Cerebellar cortex (tissue), 1 donor: ENCODE results near the gene PARM1.
"Not testable (repeated sequence)": the region's sequence is repeated elsewhere in the genome, so short reads cannot be mapped to it uniquely, and the experiment has no call there.

Experiments used
- DNase-seq: peaks from one replicate; pipeline ENCODE4 v3.0.0-alpha.2; 2015; ENCODE audit warnings: low spot score

PARM1 gene

GRCh38 chr4:74983253-74983635 lies 50.3 kb downstream of the PARM1 start:
- no peak for DNase-seq

GRCh38 chr4:74990276-74990875 lies 57.5 kb downstream of the PARM1 start:
- DNase-seq: no peak

GRCh38 chr4:74994436-74994835 lies 61.5 kb downstream of the PARM1 start:
- DNase-seq: not testable (repeated sequence)

- no peak for DNase-seq
These were observed 64.1 kb downstream of the PARM1 start for GRCh38 chr4:74996996-74997395.

GRCh38 chr4:74997948-74998729 lies 65.2 kb downstream of the PARM1 start:
- DNase-seq: no peak

GRCh38 chr4:74999714-75000309 lies 66.9 kb downstream of the PARM1 start:
- DNase-seq: no peak

GRCh38 chr4:75001871-75002270 lies 69.0 kb downstream of the PARM1 start:
- DNase-seq: no peak

GRCh38 chr4:75002381-75002780 lies 69.5 kb downstream of the PARM1 start:
- DNase-seq: no peak

GRCh38 chr4:75003979-75004378 lies 71.1 kb downstream of the PARM1 start:
- DNase-seq: no peak

- DNase-seq: no peak
These were observed 72.1 kb downstream of the PARM1 start for GRCh38 chr4:75004755-75005668.

GRCh38 chr4:75005727-75006126 lies 72.8 kb downstream of the PARM1 start:
- DNase-seq: no peak

GRCh38 chr4:75007891-75008290 lies 75.0 kb downstream of the PARM1 start:
- DNase-seq: no peak

- DNase-seq: no peak
These were observed 76.2 kb downstream of the PARM1 start for GRCh38 chr4:75009138-75009537.

GRCh38 chr4:75011131-75011795 lies 78.3 kb downstream of the PARM1 start:
- no peak for DNase-seq

GRCh38 chr4:75015627-75016026 lies 82.7 kb downstream of the PARM1 start:
- DNase-seq: no peak

- DNase-seq: no peak
These were observed 83.6 kb downstream of the PARM1 start for GRCh38 chr4:75016472-75016871.

GRCh38 chr4:75018811-75019479 lies 86.0 kb downstream of the PARM1 start:
- no peak for DNase-seq

- no peak for DNase-seq
These were observed 92.5 kb downstream of the PARM1 start for GRCh38 chr4:75025431-75025830.

- DNase-seq: no peak
These were observed 95.4 kb downstream of the PARM1 start for GRCh38 chr4:75028196-75028854.

GRCh38 chr4:75030028-75030427 lies 97.1 kb downstream of the PARM1 start:
- no peak for DNase-seq
